Erythroblast (primary cell): Measurements from ENCODE around the gene HOXB6.

Source experiments
- GATA1 ChIP-seq: IDR thresholded peaks from 2 replicates; pipeline ENCODE4 v1.6.1; 2011; ENCODE audit warnings: low read depth, mild to moderate bottlenecking, control low read depth, low read length, moderate library complexity
- POLR2A ChIP-seq: IDR thresholded peaks from 2 replicates; pipeline ENCODE4 v1.6.1; 2011; ENCODE audit warnings: mild to moderate bottlenecking, low read length

GRCh38 chr17:48608494-48608834 is 3.7 kb upstream of the HOXB6 start:
- TF ChIP-seq POLR2A (no peak), GATA1 (no peak)
